ENCODE data around the gene CLDN14. TPM values are rescaled to one million over a fixed set of nuclear protein-coding genes. Genes with fewer than 3 reads are reported as not detected.
A peak's percentile ranks its signal among the peaks of the same experiment; 100 is the strongest.

Gene CLDN14
- total RNA-seq, 1 donor, result not detected

- no peak overlapping the region for H3K4me3 ChIP-seq (ENCODE audit: low read depth, low read length)
- TF ChIP-seq CTCF (IDR thresholded peaks at IDR 0.05; ENCODE audit: insufficient read depth, low read depth, low read length), result no peak
- no peak for DNase-seq (ENCODE audit: low read depth)
Observed at GRCh38 chr21:36446301-36446700, 33.6 kb downstream of the CLDN14 start.

- no peak for TF ChIP-seq CTCF (IDR thresholded peaks at IDR 0.05; ENCODE audit: insufficient read depth, low read depth, low read length)
- H3K4me3 ChIP-seq (ENCODE audit: low read depth, low read length), result no peak overlapping the region
Observed at GRCh38 chr21:36441715-36442114, 38.2 kb downstream of the CLDN14 start.

GRCh38 chr21:36437745-36438128 is 42.2 kb downstream of the CLDN14 start:
- H3K4me3 ChIP-seq (ENCODE audit: low read depth, low read length), result no peak overlapping the region
- TF ChIP-seq CTCF (IDR thresholded peaks at IDR 0.05; ENCODE audit: insufficient read depth, low read depth, low read length), result no peak
- DNase-seq (ENCODE audit: low read depth), result peak; percentile 86

More at GRCh38 chr21:36441715-36442114, 38.2 kb downstream of the CLDN14 start:
- no peak for DNase-seq (ENCODE audit: low read depth)

GRCh38 chr21:36436829-36437744 is 42.8 kb downstream of the CLDN14 start:
- DNase-seq (ENCODE audit: low read depth), result no peak
- no peak overlapping the region for H3K4me3 ChIP-seq (ENCODE audit: low read depth, low read length)
- TF ChIP-seq CTCF (IDR thresholded peaks at IDR 0.05; ENCODE audit: insufficient read depth, low read depth, low read length), result no peak

- no peak for TF ChIP-seq CTCF (IDR thresholded peaks at IDR 0.05; ENCODE audit: insufficient read depth, low read depth, low read length)
- DNase-seq (ENCODE audit: low read depth), result no peak
- no peak overlapping the region for H3K4me3 ChIP-seq (ENCODE audit: low read depth, low read length)
Observed at GRCh38 chr21:36434144-36434543, 45.8 kb downstream of the CLDN14 start.

- DNase-seq (ENCODE audit: low read depth), result no peak
- TF ChIP-seq CTCF (IDR thresholded peaks at IDR 0.05; ENCODE audit: insufficient read depth, low read depth, low read length), result no peak
- no peak overlapping the region for H3K4me3 ChIP-seq (ENCODE audit: low read depth, low read length)
Observed at GRCh38 chr21:36433059-36433709, 46.7 kb downstream of the CLDN14 start.
